ENCODE data around the gene ADAMTSL5.
"Not testable (repeated sequence)": the region's sequence is repeated elsewhere in the genome, so short reads cannot be mapped to it uniquely, and the experiment has no call there.

Gene ADAMTSL5, protein sequence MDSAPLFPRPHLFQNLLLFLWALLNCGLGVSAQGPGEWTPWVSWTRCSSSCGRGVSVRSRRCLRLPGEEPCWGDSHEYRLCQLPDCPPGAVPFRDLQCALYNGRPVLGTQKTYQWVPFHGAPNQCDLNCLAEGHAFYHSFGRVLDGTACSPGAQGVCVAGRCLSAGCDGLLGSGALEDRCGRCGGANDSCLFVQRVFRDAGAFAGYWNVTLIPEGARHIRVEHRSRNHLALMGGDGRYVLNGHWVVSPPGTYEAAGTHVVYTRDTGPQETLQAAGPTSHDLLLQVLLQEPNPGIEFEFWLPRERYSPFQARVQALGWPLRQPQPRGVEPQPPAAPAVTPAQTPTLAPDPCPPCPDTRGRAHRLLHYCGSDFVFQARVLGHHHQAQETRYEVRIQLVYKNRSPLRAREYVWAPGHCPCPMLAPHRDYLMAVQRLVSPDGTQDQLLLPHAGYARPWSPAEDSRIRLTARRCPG

DNA sequence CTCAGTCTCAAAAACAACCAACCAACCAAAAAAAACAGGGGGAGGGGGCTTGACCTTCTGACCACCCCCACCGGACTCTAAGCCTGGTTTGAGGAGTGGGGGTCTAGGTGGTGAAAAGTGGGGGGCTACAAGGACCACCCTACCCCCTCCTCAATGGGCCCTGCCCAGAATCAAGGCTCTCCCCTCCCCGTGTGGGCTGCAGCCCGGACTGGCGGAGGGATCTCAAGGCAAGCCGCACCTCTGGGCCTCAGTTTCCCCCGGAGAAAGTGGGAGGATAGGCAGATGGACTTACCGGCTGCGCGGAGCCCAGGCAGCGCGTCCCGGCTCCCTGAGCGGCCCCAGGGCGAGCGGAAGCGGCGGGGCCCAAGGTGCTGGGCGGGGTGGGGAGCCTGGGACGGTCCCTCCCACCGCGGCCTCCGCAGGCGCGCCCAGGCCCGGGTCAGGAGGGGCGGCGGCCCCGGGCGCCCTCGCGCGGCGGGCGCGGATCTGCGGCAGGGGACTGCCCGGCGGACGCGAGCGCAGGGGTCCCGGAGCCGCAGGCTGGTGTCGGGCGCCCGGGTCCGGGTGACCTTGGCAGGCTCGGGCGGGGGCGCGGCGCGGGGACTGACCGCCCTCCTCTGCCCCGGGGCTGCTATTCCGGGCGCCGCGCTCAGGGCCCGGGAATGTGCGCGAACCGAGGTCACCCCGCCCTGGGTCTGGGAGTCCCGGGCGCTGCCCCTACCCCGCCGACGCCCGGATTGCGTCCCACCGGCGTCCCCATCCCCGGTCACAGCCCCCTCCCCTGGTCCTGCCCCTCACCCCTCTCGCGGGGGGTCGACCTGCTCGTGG is at the start of gene ADAMTSL5:
Gene ADAMTSL5 (minus strand): TSS at position 349 of the 828 bp plus-strand sequence. CDS start 2,076 bp downstream, outside the sequence.
- no peak for DNase-seq

DNA sequence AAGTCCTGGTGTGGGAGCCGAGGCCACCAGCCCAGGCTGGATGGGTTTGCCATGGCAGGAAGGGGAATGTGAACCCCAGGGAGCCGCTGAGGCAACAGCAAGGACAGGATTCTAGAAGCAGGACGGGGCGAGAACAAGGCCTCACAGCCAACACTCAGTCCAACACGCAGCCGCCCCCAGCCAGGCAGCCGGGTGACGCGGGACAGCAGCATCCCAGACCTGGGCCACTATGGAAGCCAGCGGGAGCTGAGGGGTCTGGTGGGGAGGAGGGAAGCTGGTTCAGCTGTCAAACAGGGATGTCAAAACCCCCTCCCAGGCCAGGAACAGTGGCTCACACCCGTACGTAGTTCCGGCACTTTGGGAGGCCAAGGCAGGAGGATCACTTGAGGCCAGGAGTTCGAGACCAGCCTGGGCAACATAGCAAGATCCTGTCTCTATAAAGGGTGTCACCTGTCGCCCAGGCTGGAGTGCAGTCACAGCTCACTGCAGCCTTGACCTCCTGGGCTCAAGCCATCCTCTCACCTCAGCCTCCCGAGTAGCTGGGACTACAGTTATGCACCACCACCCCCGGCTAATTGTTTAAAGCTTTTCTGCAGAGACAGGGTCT is 48.5 kb upstream of the ADAMTSL5 start:
- no peak for DNase-seq

DNA sequence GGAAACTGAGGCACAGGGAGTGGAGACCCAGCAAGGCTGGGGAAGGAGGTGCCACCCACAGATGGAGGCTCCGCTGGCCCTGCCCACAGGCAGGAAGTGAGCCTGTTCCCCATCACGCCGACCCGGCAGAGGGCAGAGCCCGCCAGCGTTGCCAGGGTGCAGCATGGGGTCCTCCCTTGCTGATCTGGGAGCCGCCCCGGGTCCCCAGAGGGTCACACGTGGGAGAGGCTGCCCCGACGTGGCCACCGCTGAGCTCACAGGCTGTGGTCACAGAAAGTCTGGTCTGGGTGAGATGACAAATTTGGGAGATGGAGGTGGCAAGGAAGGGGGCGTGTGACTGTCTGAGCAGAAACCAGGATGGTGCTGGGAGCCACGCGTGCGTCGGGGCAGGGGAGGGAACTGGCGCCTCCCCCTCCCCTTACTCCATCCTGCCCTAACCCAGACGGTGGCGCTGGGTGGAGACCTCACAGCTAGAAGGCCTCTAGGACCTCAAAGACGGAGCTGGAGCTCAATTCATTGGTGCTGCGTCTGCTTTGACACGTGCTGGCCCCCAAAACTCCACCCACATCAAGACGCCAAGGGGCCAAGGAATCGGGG is 47.6 kb upstream of the ADAMTSL5 start:
- no peak for DNase-seq

DNA sequence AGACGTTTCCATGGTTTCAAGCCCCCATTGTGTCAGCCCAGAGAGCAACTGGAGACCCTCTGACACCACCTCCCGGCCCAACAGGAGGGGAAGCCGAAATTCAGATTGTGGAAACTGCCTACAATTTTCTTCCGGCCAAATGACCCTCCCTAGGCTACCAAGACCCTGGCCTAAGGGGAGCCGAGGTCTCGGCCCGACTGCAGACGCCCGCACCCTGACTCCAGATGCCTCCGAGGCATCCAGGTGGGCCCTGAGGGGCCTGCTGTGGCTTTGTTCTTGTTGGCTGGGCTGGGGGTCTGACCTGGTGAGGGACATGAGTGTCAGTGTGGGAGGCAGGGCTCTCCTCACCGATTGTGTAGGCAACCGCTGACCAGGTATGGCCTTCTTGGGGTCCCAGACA is 45.7 kb upstream of the ADAMTSL5 start:
- DNase-seq = no peak

DNA sequence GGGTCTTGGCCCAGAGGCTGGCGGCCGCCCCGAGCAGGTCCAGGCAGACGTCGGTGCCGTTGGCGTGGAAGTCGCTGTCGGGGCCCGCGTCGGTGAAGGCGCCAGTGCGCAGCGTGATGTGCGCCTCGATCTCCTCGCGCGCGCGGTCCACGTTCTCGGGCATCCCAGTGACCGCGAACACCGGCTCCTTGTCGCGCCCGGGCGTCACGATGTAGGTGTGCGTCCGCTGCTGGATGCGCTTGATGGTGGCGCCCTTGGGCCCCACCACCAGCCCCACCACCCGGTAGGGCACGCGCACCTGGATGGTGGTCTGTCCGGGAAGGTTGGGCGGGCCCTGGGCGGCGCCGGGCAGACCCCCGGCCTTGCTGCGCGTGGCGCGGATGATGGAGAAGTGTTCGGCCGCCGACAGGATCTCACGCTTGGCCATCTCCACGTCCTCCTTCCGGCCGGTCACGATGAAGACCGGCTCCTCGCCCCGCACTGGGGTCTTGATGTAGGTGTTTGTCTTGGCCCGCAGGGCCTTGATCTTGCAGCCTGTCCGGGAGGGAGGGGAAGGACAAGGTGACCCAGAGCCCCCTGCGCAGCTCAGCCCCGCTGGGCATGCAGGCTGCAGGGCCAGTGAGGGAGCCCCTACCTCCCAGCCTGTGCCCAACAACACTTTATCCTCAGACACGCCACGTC is 43.7 kb upstream of the ADAMTSL5 start:
- DNase-seq = no peak

DNA sequence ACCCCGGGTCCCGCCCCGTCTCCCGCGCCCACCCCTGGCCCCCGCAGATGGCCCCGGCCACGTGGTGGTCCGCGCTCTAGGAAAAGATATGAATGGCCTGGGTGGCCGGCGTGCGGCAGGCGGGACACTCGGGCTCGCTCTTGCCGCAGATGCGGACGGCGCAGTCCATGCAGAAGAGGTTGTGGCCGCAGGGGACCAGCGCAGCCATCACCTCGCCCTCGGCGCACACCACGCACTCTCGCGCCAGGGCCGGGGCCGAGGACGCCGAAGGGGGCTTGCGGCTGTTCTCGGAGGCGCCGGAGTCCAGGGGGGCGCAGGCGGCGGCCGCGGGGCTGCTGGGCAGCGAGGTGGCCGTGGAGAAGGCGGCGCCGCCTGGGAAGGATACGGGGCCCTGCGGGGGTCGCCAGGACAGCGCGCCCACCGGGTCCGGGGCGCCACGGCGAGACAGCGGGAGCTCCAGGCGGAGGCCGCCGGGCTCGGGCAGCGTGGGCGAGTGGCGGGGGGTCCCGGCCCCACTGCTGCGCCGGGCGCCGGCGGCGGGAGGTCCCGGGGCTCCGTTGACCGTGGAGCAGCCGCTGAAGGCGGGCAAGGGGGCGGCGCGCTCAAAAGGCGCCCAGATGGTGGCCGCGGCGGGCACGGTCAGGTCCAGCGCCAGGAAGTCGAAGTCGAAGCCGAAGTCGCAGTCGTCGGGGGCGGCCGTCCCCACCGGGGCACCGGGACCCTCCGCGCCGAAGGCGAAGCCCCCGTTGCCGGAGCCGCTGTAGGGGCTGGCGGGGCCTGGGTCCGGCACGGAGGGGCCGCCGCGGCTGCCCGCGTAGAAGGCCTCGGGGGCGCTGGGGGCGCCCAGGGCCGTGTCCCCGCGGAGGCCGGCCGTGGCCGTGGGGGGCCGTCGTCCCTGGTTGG is 42.9 kb upstream of the ADAMTSL5 start:
- DNase-seq = no peak

DNA sequence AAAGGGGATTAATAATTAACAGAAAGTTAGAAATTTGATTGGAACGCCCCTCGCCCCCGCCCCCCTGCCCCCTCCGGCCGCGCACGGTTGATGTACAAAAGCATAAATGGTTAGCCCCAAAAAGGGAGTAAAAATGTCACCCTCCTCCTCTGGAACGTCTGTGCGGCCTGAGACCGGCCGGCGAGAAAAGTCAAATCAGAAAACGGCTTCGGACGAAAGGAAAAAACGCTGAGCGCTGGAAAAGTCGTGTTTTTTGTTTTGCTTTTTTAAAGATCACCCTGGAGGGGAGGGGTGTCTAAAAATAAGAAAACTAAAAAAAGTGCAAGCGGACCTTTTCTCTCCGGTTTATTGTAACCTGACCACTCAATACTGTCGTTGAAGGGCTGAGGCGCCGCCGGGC is 42.1 kb upstream of the ADAMTSL5 start:
- no peak for DNase-seq

DNA sequence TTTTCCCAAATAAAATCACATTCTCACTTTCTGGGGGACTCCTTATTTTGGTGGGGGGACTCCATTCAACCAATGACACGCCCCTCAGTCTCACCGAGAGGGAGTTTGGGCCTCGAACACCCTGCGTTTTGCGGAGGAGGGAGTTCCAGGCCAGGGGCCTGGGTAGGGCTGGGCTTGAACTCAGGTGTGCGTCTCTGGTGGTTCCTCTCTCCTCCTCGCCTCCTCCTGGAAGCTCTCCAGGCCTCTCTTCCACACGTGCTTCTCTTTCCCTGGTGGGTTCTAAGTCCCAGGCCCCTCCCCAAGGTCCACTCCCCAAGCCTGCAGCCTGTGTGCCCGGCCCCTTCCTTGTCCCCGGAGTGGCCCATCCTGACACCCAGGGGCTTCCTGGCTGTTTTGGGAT is 40.6 kb upstream of the ADAMTSL5 start:
- DNase-seq = no peak

DNA sequence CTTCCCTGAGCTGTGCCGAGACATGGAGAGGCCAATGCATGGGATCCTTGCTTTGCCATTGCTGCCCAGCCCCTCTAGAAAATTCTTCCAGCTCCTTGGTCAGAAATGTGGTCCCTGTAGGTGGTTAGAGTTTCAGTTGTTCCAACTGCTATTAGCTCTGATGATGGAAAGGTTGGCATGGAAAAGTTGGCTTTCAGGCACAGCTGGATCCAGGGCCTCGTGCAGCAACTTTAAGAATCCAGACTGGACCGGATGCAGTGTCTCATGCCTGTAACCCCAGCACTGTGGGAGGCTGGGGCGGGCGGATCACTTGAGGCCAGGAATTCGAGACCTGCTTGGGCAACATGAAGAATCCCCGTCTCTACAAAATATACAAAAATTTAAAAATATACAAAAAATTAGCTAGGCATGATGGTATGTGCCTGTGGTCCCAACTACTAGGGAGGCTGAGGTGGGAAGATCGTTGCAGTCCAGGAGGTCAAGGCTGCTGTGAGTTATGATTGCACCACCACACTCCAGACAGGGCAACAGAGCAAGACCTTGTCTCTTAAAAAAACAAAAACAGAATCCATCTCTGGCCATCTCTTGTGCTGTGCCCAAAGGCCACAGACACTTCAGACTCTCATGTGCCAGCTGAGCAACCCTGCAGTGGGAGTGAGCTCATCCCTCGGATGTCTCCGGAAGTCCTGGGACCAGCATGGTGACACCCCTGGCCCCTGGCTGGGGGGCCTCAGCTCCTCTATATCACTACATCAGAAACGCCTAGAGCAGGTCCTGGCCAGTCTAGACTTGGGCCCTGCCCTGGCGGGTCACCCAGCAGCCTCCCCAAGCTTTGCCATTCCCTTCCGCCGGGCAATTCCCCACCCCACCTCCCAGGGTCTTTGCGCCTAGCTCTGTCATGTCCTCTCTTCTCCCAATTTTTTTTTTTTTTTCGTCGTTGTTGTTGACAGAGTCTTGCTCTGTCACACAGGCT is 38.5 kb upstream of the ADAMTSL5 start:
- DNase-seq = no peak

DNA sequence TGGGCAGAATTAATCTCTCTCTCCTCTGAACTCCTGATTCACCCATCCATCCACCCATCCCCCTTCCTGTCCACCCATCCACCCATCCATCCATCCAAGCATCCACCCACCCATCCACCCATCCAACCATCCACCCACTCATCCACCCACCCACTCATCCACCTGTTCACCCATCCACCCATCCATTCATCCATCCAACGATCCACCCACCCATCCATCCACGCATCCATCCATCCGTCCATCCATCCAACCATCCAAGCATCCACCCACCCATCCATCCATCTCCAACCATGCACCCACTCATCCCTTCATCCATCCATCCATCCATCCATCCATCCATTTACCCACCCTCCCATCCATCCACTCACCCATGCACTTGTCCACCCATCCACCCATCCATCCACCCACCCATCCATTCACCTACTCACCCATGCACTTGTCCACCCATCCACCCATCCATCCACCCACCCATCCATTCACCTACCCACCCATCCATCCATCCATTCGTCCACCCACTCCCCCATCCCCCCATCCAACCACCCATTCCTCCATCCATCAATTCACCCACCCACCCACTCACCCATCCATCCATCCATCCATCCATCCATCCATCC is 36.6 kb upstream of the ADAMTSL5 start:
- no peak for DNase-seq

DNA sequence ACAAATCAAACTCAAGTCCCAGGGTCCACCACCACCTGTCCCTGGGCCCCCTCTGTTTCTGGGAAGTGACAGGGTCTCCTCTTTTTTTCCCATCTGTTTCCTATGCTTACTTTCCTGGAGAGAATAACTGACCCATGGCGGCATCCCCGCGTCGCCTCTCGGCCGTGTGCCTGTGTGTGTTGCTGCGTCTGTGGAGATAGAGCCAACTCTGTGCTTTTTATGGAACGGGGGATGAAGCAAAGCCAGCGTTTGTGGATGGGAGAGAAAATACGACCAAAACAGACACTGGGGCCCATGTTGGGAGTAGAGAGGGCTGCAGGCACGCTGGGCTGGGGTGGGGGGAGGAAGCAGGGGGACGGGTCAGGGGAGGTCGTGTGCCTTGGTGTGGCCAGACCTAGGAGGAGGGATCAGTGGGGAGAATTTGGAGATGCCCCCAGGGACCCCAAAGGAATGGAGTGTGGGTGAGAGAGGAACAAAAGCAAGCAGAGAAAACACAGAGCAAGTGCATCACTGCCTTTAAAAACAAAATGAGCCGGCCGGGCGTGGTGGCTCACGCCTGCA is 27.6 kb upstream of the ADAMTSL5 start:
- no peak for DNase-seq

DNA sequence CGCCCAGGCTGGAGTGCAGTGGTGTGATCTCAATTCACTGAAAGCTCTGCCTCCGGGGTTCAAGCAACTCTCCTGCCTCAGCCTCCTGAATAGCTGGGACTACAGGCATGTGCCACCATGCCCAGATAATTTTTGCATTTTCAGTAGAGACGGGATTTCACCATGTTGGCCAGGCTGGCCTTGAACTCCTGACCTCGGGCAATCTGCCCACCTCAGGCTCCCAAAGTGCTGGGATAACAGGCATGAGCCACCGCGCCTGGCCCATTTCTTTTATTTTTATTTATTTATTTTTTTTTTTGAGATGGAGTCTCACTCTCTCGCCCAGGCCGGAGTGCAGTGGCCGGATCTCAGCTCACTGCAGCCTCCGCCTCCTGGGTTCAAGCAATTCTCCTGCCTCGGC is 26.9 kb upstream of the ADAMTSL5 start:
- DNase-seq = not testable (repeated sequence)

DNA sequence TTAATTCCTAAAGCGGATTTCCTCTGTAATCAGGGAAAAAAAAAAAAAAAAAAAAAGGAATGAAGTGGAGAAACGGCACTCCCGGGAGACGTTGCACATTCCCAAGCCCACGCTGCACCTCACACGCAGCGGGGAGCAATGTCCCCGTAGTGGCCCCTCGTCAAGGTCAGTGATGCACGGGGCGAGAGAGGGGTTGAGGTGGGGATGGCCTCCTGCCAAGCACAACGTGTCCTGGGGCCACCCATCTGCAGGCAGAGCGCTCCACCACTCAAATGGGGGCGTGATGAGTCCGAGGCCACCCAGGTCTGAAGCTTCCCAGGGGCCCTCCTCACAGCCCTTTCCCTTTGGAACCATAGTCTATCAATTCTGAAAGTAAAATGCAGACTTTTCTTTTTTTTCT is 26.2 kb upstream of the ADAMTSL5 start:
- no peak for DNase-seq

DNA sequence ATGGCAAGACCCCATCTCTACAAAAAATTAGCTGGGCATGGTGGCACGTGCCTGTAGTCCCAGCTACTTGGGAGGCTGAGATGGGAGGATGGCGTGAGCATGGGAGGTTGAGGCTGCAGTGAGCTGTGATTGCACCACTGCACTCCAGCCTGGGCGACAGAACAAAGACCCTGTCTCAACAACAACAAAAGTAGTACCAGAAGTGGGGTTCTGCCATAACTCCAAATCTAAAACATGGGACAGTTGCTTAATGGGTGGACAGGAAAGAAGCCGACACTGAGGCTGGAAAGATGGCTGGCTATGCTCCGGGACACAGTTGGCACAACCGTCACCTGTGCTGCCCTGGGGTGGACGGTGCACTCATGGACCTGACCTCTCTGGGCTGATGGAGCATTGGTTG is 22.9 kb upstream of the ADAMTSL5 start:
- DNase-seq = not testable (repeated sequence)

DNA sequence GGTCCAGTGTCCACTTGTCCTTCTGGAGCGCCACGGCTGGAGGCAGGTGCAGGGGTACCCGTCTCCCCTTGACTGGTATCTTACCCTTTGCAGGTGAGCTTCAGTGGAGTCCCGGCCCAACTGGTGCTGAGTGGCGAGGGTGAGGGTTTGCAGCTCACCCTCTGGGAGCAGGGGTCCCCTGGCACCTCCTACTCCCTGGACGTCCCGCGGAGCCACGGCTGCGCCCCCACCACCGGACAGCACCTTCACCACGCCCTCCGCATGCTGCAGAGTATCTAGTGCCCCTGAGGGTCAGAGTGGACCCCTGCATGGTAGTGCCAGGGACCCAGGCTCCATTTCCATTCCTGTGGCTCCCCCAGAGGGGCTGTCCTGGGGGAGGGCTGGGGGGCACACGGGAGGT is 22.2 kb upstream of the ADAMTSL5 start:
- DNase-seq = no peak

DNA sequence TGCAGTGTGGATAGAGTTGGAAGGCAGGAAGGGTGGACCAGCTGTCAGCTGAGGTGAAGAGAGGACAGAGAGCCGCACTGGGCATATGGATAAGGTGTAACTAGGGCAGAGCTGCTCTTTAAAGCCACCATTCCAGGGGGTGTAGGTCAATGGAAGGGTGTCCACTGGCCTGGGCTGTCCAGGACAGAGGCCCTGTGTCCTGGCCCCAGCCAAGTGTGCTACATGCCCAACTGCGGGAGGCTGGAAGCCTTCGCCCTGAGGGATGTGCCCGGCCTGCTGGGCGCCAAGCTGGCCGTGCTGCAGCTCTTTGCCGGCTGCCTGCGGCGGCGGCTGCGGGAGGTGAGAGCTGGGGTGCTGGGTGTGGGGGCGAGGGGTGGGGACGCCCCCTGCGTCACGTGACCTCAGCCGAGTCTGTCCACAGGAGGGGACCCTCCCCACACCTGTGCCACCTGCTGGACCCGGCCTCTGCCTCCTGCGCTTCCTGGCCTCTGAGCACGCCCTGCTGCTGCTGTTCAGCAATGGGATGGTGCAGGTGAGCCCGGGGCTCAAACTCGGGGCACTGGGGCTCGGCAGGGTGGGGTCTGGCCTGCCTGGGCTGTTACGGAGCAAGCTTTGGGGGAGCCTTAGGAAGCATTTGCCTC is 20.8 kb upstream of the ADAMTSL5 start:
- DNase-seq = no peak

DNA sequence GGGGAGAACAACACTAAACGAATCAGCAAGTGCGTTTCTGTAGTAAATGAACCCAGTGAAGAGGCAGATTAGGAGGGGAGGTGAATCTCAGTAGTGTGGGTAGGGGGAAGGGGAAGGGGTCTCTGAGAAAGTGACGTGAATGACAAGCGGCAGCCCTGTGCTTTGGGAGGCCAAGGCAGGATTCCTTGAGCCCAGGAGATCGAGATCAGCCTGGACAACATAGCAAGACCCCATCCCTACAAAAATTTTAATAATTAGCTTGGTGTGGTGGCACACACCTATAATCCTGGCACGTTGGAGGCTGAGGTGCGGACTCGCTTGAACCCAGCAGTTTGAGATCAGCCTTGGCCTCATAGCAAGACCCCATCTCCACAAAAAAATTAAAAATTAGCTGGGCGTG is 19.2 kb upstream of the ADAMTSL5 start:
- no peak for DNase-seq

DNA sequence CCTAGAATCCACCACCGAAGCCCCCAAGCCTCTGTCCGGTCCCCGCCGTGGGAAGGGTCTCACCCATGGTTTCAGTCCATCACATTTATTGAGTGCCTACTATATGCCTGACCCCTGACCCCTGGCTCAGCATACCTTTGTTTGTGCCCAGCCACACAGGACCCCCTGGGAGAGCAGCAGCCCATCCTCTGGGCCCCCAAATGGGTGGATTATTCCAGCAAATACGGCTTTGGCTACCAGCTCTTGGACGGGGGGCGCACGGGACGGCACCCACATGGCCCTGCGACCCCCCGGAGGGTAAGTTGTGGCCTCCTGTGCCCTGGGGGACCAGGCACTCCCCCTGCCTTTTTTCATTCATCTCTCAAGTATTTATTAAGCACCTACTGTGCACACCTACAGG is 18.8 kb upstream of the ADAMTSL5 start:
- DNase-seq = no peak

DNA sequence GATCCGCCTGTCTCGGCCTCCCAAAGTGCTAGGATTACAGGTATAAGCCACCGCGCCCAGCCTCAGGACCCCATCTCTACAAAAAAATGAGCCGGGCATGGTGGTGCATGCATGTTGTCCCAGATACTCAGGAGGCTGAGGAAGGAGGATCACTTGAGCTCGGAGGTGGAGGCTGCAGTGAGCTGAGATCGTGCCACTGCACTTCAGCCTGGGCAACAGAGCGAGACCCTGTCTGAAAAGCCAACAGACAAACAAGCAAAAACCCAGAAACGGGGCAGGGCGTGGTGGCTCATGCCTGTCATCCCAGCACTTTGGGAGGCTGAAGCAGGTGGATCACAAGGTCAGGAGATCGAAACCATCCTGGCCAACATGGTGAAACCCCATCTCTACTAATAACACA is 18.0 kb upstream of the ADAMTSL5 start:
- DNase-seq = not testable (repeated sequence)
